HFF-Myc (cell line): ENCODE results near the gene RAB29.

Experiments
- DNase-seq: peaks from one replicate; pipeline ENCODE4 v3.0.0-alpha.2; 2011; ENCODE audit warnings: low read depth; ENCODE audit errors: extremely low read depth
- H3K4me3 ChIP-seq: replicated peaks from 2 replicates; pipeline ENCODE4 v1.5.1; 2011; ENCODE audit warnings: low read depth, mild to moderate bottlenecking, control low read depth, low read length
- CTCF ChIP-seq: IDR thresholded peaks from 2 replicates; pipeline ENCODE4 v1.5.1; 2012; ENCODE audit warnings: mild to moderate bottlenecking, low read depth, low read length, control low read depth; ENCODE audit errors: missing control alignments

Gene RAB29

GRCh38 chr1:205748403-205749233 is 26.7 kb downstream of the RAB29 start:
- DNase-seq: no peak
- TF ChIP-seq CTCF: no peak
- peak overlapping the region; percentile 91 for H3K4me3 ChIP-seq

GRCh38 chr1:205746757-205747412 is 28.4 kb downstream of the RAB29 start:
- no peak for DNase-seq
- no peak for TF ChIP-seq CTCF
- peak overlapping the region; percentile 91 for H3K4me3 ChIP-seq

- no peak overlapping the region for H3K4me3 ChIP-seq
- no peak for DNase-seq
- TF ChIP-seq CTCF: no peak
Observed at GRCh38 chr1:205744403-205744802, 30.9 kb downstream of the RAB29 start.

- no peak for TF ChIP-seq CTCF
- H3K4me3 ChIP-seq: no peak overlapping the region
- DNase-seq: no peak
Observed at GRCh38 chr1:205743977-205744376, 31.3 kb downstream of the RAB29 start.

GRCh38 chr1:205741681-205742080 is 33.6 kb downstream of the RAB29 start:
- H3K4me3 ChIP-seq: no peak overlapping the region
- TF ChIP-seq CTCF: no peak
- no peak for DNase-seq

GRCh38 chr1:205739348-205740160 is 35.7 kb downstream of the RAB29 start:
- no peak overlapping the region for H3K4me3 ChIP-seq
- no peak for DNase-seq
- no peak for TF ChIP-seq CTCF
